ENCODE data around the gene ZNF638.
A peak's percentile ranks its signal among the peaks of the same experiment; 100 is the strongest.

ZNF638 gene

DNA sequence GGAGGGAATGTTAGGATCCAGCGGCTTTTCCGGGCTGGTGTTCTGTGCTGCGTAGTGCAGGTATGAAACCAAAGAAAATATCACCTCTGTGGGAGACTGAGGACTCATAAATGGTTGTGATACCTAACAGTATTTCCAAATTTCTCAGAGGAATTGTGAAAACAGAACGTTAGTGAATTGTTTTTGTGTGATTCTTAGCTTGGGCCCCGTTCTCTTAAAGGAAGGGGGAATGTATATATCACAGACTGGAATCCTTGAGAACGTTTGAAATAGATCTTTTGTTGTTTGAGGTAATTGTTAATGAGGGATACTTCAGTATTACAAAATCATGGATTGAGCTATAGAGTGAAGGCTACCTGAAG lies 834 bp downstream of the ZNF638 start:
- no peak for DNase-seq (ENCODE audit: low spot score)

DNA sequence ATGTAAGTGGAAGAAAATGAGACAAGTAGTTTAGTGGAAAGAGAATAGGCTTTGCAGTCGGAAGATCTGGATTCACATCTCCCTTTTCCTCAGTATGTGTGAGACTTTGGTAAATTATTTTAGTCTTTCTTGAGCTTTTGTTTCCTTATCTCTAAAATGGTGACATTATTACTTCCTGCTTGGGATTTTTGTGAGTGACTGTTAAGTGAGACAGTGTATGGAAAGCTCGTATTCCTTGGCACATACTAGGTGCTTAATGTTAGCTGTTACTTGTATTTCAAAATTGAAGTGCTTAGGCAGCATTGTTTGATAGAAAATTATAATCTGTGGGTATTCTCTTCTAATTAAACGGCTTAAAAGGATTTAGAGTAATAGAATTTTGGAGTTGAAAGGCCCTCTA lies 2.0 kb downstream of the ZNF638 start:
- no peak for DNase-seq (ENCODE audit: low spot score)

DNA sequence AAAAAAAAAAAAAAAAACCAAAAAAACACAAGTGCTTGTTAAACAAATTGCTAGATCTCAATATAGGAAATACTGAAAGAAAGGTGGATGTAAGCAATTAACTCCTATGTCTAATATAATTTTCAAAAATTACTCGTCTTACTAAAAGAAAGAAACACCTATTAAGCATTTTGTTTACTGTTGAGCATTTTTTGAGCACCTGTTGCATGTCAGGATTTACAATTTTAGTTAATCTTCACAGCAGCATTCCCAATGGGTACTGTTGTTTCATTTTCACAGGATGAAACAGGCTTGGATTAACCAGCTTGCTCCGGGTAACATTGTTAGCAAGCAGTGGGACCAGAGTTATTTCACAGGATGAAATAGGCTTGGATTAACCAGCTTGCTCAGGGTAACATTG lies 4.8 kb downstream of the ZNF638 start:
- no peak for DNase-seq (ENCODE audit: low spot score)

DNA sequence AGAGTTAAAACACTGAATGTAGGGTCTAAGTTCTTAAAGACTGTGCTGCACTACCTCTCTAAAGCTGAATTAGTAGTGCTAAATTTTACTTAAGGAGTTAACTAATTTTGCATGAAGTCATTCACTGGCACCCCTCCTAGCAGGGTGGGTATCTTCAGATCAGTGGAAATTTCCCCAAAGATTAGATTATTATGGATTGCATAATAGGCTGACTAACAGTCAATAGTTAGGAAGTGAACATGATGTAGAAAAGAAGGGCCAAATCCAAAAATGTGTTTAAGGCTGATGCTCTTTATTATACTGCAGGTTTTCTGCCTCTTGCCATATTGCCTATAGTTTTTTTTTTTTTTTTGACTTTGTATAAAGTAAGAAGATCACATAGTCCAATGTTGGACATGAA lies 5.2 kb downstream of the ZNF638 start:
- peak; percentile 36 for DNase-seq (ENCODE audit: low spot score)

DNA sequence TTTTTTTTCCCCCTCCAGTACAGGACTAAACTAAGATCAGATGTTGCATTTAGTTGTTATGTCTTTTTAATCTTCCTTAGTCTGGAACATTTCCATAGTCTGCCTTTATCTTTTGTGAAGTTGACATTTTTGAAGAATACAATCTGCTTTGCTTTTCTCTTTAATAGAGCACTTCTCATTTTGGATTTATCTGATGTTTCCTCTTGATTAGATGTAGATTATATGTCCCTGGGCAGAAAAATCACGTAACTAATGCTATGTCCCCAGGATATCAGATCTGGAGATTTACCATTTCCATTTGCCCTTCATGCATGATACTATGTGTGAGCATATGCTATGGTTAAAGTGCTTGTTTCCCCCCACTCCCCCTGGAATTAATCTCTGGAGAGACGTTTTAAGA lies 6.2 kb downstream of the ZNF638 start:
- DNase-seq (ENCODE audit: low spot score): no peak

DNA sequence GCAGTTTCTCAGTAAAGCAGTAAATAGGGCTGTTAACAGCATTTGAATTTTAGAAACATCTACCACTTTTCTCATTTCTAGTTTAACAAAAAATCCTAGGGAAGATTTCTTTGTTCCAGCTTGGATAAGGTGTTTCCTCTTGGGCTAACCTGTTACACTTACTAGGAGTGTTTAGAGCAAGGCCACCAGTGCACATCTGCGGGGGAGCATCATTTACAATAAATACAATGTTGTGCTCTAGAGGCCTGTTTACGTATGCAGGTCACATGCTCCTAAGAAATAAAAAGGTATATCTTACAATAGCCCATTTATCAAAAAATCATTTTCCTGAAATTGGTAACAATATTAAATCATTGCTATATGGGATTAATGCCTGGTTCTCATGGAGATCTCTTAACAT lies 8.1 kb downstream of the ZNF638 start:
- no peak for DNase-seq (ENCODE audit: low spot score)

DNA sequence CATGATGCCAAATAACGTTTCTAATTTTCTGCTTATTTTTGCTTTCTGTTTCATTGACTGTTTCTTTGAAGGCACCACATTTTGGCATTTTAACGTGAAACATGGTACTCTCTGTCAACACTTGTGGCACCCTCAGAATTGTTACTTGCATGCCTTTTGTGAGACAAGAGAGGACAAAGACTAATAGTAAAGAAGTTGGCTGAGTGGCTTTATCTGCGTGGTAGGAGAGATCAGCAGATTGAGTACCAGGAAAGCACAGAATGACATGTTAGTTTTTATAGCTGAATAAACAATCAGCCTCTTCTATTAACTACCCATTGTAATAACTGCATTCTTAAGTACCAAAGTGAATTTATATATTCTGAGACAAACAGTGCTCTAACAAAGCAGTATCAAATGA lies 8.6 kb downstream of the ZNF638 start:
- DNase-seq (ENCODE audit: low spot score): no peak

DNA sequence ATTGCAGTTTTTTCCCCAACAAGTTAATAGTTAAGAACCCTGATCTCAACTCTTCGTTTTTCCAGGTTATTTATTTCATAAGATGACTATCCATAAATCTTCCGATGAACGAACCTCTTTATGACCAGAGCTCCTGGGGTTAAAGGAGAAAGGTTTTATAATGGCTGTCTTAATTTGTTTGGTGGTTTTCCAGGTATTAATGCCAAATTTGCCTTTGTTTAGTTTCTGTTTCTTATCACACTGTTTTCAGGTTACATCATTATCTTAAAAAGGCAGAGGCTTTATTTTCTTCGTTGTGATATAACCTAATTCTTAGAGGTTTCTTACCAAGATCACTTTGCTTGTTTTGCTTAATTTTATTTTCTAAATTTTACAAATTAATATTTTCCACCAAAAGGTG lies 10.1 kb downstream of the ZNF638 start:
- DNase-seq (ENCODE audit: low spot score): no peak

DNA sequence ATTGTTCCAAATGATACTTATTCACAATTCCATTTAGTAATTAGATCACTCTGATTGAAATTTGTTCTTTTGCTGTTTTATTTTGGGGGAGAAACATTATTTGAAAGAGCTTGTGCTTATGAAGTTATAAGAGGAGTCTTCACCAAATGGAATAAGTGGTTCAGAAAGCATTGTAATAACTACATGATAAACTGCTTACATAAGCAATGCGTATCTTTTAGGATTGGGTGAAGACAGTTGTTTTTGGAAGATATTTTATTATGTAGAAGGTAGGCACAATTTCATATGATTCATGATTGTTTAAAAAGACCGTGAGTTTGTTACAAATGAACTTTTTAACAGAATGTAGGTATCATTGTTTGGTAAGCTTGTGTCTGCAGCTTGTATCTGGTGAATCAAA lies 14.5 kb downstream of the ZNF638 start:
- DNase-seq (ENCODE audit: low spot score): no peak

DNA sequence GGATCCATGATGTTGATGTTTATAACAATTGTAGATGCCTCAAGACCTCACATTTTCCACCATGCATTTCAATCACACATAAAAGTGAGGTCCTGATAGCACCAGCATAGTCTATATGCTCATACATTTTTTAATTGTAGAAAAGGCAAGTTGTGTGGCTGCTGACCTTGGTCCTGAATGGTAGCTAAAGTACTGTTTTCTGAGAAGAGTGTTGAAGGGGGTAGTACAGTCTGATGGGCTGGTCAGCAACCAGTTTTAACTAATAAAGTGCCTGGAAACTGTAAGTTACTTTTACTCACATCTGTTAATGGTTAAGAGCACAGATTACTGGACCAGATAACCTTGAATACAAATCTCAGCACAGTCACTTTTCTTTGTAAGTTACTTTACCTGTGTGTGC lies 15.9 kb downstream of the ZNF638 start:
- peak; percentile 15 for DNase-seq (ENCODE audit: low spot score)

DNA sequence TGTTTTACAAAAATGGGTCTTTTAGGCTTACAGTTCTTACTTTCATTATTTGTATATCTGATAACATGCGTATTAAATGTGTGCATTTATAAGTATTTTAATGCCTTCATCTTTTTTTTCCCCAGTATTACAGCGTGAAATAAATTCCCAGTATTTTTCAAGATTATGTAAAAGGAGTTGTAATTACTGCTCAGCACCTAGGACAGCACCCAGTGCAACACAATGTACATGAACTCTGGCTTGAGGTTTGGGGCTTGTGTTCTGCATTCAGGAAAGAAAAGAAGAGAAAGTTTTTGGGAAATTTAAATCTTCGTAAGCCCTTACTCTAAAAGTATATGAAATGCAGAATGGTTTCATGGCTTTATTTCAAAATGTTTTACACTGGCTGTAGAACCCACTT lies 16.7 kb downstream of the ZNF638 start:
- peak; percentile 12 for DNase-seq (ENCODE audit: low spot score)

DNA sequence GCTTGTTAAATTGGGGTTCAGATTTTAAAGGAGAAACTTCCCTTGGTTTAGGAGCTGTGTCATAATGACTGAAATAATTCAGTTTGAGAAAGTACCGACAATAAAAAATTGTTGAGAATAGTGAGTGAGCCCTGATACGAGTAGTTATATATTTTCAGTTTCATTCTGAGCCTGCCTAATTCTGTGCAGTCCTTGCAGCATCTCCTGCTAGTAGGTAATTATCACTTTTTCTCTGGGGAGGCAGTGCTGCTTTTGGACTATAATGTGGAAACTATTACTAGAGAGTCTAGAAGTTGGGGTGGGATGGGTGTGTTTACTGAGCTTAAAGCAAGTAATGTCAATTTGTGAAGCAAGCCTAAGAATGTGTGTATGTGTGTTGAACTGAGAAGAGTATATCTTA lies 21.7 kb downstream of the ZNF638 start:
- no peak for DNase-seq (ENCODE audit: low spot score)

DNA sequence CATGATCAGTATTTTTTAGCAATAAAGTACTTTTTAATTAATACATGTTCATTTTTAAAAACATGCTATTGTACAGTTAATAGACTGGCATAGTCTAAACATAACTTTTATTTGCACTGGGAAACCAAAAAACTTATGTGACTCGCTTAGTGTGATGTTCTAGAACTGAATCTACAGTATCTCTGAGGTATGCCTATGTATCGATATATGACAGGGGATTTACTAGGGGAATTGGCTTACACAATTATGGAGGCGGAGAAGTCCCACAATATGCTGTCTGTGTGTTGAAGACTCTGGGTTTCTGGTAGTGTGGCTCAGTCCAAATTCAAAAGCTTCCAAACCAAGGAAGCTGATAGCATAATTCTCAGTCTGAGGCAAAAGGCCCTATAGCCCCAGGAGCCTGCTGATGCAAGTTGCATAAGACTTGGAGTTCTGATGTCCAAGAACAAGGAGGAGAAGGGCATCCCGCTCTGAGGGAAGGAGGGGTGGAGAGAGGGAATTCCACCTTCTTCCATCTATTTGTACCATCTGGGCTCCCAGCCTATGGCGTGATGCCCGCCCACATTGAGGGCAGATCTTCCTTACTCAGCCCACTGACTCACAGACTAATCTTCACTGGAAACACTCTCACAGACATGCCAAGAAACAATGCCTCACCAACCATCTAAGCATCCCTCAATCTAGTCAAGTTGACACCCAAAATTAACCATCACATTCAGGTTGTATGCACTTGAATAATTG lies 27.5 kb downstream of the ZNF638 start:
- peak; percentile 50 for DNase-seq (ENCODE audit: low spot score)

DNA sequence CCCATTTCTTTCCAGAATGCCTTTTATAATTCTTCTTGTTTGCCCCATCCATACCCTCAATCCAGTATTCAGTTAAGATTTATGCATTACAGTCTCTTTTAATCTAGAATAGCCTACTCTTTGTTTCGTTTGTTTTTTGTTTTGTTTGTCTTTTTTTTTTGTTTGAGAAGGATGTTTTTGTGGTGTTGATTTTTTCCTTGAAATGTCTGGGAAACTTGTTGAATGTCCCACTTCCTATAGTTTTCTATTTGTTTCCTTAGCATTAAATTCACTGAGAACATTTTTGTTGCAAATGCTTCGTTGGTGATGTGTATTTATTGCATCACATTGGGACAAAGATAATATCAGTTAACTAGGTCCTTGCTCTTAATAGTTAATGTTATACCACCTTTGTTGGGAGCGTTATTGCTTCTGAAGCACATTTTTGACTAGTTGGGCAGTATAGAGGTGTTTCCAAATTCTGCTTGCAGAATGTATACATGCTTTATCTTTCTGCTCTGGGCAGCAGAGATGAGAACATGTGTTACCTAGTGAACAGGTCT lies 28.9 kb downstream of the ZNF638 start:
- no peak for DNase-seq (ENCODE audit: low spot score)

DNA sequence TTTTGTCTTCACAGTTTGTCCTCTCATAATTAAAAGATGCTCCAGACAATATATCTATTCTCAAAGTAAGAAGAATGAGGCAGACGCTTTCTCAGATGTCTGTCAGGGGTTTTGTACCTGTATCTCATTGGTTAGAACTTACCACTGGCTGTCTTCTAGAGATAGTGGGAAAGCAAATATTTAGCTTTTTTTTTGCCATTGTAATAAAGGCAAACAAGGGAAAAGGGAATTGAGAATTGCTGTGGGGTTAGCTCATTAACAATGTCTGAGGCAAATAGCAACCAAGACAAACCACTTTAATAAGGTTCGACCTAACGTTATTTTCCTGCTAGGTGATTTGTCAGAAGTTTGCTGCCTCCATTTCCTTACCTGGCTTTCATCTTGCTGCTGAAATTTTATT lies 30.0 kb downstream of the ZNF638 start:
- DNase-seq (ENCODE audit: low spot score): no peak

DNA sequence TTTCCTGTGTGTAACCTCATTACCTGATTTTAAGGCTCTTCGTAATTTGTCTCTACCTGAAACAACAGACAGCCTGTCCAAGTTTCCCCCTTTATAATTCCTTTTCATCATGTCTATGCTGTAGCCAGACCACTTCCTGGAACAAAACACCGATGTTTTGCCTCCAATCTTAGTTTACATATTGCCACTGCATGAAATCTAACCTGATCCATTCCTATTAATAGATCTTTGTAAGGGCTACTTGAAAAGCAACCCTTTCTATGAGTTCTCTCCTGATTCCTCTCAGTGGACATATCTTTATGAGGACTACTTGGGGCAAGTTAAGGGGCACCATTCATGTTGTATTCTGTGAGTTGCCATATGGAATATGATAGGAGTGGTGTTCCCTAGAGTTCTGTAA lies 30.9 kb downstream of the ZNF638 start:
- DNase-seq (ENCODE audit: low spot score): no peak

DNA sequence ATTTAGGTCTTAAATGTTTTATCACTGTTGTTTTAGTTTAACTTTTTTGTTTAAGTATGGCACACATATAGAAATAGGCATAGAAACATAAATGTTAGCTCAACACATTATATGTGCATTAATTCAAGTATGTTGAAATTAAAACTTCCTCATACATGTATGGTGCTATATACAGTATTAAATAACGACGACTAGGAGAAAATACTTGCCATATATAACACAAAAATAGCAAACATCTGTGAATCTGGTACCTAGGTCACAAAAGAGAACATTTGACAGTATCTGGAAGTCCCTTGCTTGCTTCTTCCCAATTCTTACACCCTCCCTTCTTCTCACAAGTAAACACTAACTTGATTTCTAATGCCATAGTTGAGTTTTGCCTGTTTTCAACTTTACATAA lies 38.4 kb downstream of the ZNF638 start:
- no peak for DNase-seq (ENCODE audit: low spot score)

DNA sequence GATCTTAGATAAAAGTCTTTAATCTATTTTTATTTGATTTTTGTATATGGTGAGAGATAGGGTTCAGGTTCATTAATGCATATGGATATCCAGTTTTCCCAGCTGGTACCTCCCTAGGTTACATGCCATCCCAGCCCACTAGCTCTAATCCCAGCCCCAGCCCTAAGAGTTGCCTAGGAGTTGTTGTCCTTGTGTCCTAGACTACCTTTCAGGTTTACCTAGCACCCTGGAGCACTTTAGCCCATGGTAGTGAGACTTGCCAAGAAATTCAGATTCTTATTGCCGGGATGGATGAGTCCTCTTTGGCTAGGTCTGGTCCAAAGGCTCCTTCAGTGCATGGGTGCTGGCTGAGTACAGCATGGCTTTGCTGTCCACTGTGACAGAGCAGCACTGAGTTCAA lies 40.5 kb downstream of the ZNF638 start:
- DNase-seq (ENCODE audit: low spot score): no peak

DNA sequence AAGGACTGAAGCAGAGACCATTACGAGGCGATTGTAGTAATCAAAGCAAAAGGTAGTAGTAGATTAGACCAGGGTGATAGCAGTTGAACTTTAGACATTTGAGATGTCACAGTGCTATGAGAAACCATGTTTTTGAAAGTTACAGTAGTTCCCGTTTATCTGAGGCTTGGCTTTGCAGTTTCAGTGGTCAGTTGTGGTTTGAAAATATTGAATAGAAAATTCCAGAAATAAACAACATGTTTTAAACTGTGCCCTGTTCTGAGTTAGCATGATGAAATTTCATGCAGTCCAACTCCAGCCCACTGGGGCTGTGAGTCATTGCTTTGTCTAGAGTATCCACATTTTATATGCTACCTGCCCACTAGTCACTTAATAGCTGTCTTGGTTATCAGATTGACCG lies 47.5 kb downstream of the ZNF638 start:
- DNase-seq (ENCODE audit: low spot score): peak; percentile 41

DNA sequence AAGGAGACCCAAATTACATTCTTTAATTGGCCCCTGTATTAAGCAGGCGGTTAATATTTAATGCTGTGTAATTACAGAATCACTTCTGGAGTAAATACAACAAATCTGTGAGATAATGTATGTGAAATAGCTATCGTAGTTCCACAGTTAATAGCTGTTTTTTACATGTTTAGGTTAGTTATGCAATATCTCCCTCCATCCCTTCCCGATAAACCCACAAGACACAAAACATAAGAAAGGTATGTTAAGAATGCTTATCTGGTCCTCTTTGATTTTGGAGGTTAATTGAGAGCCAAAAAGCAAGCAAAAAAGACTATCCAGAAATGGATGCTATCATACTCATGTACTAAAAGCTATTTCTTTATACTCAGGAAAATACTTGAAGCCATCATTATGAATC lies 49.1 kb downstream of the ZNF638 start:
- no peak for DNase-seq (ENCODE audit: low spot score)

DNA sequence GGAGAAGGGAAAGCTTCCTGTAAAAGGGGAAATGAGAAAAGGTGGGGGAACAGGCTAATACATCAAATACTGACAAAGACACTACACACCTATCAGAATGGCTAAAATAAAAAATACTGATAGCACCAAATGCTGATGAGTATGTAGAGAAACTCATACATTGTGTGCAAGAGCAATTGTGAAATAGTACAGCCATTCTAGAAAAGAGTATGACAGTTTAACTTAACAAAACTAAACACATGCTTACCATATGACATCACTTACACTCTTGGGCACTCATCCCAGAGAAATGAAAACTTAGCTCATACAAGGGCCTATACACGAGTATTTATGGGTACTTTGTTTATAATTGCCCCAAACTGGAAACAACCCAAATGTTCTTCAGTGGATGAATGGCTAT lies 53.4 kb downstream of the ZNF638 start:
- DNase-seq (ENCODE audit: low spot score): peak; percentile 56

DNA sequence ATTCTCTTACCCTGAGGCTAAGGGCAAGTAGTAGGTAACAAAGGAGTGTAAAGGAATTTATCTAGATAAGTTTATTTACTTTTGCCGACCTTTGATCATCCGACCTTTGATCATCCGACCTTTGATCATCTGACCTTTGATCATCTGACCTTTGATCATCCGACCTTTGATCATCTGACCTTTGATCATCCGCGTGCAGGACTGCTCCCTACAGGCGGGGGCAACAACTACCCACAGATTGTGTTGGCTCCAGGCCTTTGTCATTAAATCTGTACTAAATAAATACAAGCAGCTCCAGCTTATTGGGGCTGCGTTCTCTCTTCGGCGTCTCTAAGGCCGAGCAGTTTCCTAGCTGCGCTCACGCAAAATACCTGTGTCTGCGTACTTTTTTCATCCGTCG lies 56.6 kb downstream of the ZNF638 start:
- no peak for DNase-seq (ENCODE audit: low spot score)

DNA sequence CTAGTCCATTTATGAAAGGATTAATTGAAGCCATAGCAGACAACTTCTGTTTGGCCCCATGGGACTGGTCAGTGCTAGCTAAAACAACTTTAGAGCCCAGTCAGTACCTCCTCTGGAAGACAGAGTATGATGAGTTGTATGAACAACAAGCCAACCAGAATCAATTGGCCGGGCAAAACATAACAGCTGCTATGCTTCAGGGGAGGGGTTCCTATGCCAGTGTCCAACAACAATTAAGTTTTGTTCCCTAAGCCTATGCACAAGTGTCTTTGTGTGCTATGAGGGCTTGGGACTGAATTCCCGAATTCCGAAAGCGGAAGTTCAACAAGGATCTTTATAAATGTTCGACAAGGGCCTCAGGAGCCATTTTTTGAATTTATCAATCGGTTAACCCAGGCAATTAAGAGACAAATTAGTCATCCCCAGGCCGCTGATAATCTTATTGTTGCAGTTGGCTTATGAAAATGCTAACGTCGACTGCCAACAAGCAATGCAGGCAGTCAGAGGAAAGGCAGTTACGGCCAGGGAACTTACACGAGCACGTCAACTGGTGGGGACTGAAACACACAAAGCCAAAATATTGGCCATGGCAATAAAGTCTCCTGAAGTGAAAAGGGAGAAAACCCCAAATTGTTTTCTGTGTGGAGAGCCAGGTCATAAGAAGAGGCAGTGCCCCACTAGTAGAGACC lies 57.9 kb downstream of the ZNF638 start:
- DNase-seq (ENCODE audit: low spot score): no peak

DNA sequence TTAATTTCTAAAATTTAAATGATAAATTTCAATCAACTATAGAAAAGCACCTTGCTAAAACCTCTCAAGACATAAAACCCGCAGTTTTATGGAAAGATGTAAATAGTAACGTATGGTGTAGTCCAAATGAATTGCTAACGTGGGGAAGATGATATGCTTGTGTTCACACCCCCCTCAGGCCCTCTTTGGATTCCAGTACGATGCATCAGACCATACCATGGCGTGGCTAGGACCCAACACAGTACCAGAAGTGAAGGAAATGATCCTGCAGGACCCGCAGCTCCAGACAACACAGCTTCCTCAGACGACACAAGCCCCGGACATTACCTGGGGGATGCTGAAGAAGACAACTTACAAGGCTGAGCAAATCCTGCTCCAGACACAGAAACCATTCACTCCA lies 61.6 kb downstream of the ZNF638 start:
- no peak for DNase-seq (ENCODE audit: low spot score)

Measured in AG08395 (cell line).